ENCODE results near the gene VLDLR. TPM values are rescaled to one million over a fixed set of nuclear protein-coding genes. Genes with fewer than 3 reads are reported as not detected.

The VLDLR gene
- total and polyA plus RNA-seq, 2 of the 8 experiments (the other 6 are each of a cell fraction or from before 2014, with no cell fraction given) = 24.2 to 49.1 TPM

GRCh38 chr9:2657427-2657826, 35.8 kb downstream of the VLDLR start:
- H3K23me2 ChIP-seq (ENCODE audit: low read depth, low read length) = no peaks in the 10 kb centered on the region
- H2BK20ac ChIP-seq (ENCODE audit: low read length) = no peak overlapping the region
- no peak overlapping the region for H3K4ac ChIP-seq (replicated peaks; ENCODE audit: insufficient read length, low read depth, low read length)
- no peaks in the 10 kb centered on the region for H3K27me3 ChIP-seq (replicated peaks in 1 of 4; ENCODE audit: control insufficient read depth in 3 of 4, extremely low read depth in 1 of 4, insufficient read depth in 3 of 4, low read length in 3 of 4)
- H3K36me3 ChIP-seq (ENCODE audit: control insufficient read depth in 2 of 4, insufficient read depth in 4 of 4, low read length in 3 of 4) = peaks cover 6 to 38% (median 27%) of the 10 kb centered on the region in 4 experiments
- no peak overlapping the region for H2BK15ac ChIP-seq (ENCODE audit: low read length)
- H3K9ac ChIP-seq (replicated peaks in 1 of 4; ENCODE audit: extremely low read depth in 1 of 4, low read depth in 3 of 4, low read length in 3 of 4) = no peak overlapping the region
- POLR2A ChIA-PET (ENCODE audit: partially characterized antibody) = interaction anchor here (0.6 to 2.0 kb wide), 5 partner anchors 9 to 398 kb away, joined by 3 to 5 read pairs (median 4); no protein-coding TSS in a partner anchor
- CTCF ChIA-PET (ENCODE audit: partially characterized antibody) = no interaction called here
- no peak overlapping the region for H4K5ac ChIP-seq (ENCODE audit: insufficient read length, low read depth, low read length)
- DNase-seq (ENCODE audit: low read depth in 1 of 2, low spot score in 2 of 2) (no peak), FAIRE-seq (no peak)
- H3K14ac ChIP-seq (ENCODE audit: insufficient read length) = no peak overlapping the region
- H3K27ac ChIP-seq (ENCODE audit: low read depth, low read length) = no peak overlapping the region
- H4K20me1 ChIP-seq (replicated peaks in 1 of 2; ENCODE audit: control insufficient read depth in 1 of 2, insufficient read depth in 2 of 2, low read length in 2 of 2) = no peaks in the 10 kb centered on the region
- no peak overlapping the region for H4K91ac ChIP-seq (replicated peaks; ENCODE audit: insufficient read length, low read length)
- peak; percentile 47; the same call in 1 of the 2 replicates for TF ChIP-seq POLR2AphosphoS5 (IDR thresholded peaks at IDR 0.05; ENCODE audit: low read depth, low read length)
- TF ChIP-seq SRF (IDR thresholded peaks at IDR 0.05; ENCODE audit: low read depth, low read length) = no peak
- no peak for TF ChIP-seq SP2 (IDR thresholded peaks at IDR 0.05; ENCODE audit: low read length)
- no peak for TF ChIP-seq JUND (IDR thresholded peaks at IDR 0.05; ENCODE audit: low read length)
- no peak overlapping the region for H2AK5ac ChIP-seq (ENCODE audit: low read depth, low read length)
- H2BK5ac ChIP-seq (ENCODE audit: low read depth, low read length) = no peak overlapping the region
- H2AFZ ChIP-seq (ENCODE audit: low read length) = no peak overlapping the region
- no peaks in the 10 kb centered on the region for H3K4me1 ChIP-seq (replicated peaks in 1 of 4; ENCODE audit: control insufficient read depth in 3 of 4, insufficient read depth in 4 of 4, low read length in 3 of 4)
- H3K79me1 ChIP-seq (ENCODE audit: low read depth, low read length) = no peaks in the 10 kb centered on the region
- no peak overlapping the region for H3K23ac ChIP-seq (ENCODE audit: insufficient read length)
- no peak overlapping the region for H3K18ac ChIP-seq (ENCODE audit: extremely low read depth, low read length)
- no peaks in the 10 kb centered on the region for H3K9me3 ChIP-seq (ENCODE audit: insufficient read depth in 2 of 2, low read depth in 1 of 2, low read length in 1 of 2)
- no peak overlapping the region for H4K8ac ChIP-seq (ENCODE audit: extremely low read depth, insufficient read depth, low read length)
- no peak overlapping the region for H3K56ac ChIP-seq (replicated peaks; ENCODE audit: insufficient read length, low read depth, low read length)
- WGBS, 2 experiments (ENCODE audit: extremely low coverage in 1 of 2, insufficient coverage in 1 of 2, insufficient read length in 1 of 2, insufficient replicate concordance in 2 of 2, low coverage in 1 of 2, low lambda C conversion rate in 2 of 2, missing lambda C conversion rate in 1 of 2) = 79% methylated on average over 9 of the region's 9 CpGs; no CpG with 5 or more reads in 1 of the 2 experiments
- no peak overlapping the region for H2BK12ac ChIP-seq (ENCODE audit: low read depth, low read length)
- no peak overlapping the region for H3K4me2 ChIP-seq (ENCODE audit: insufficient read depth in 1 of 2, low read depth in 2 of 2, low read length in 2 of 2)
- H2BK120ac ChIP-seq (replicated peaks; ENCODE audit: low read depth, low read length) = no peak overlapping the region
- H3K79me2 ChIP-seq (ENCODE audit: control insufficient read depth in 1 of 2, insufficient read depth in 2 of 2, low read length in 2 of 2) = no peaks in the 10 kb centered on the region
- H3K4me3 ChIP-seq (ENCODE audit: extremely low read depth in 1 of 4, insufficient read depth in 2 of 4, low read depth in 3 of 4, low read length in 4 of 4) = no peak overlapping the region
